A549 treated with ZK216348 at 1 μM for 4 hours (cell line): Measurements from ENCODE around the gene PYGM. TPM values are rescaled to one million over a fixed set of nuclear protein-coding genes. Genes with fewer than 3 reads are reported as not detected.

ENCODE experiments used
- total RNA-seq: library from RNA; stranded (reverse); fragments of 200-300 nt; extraction: Qiagen RNA extraction; gene quantifications from 5 replicates; pipeline ENCODE4 v1.2.3, GENCODE V29; 2022; ENCODE audit warnings: low read depth

PYGM gene
- total RNA-seq: 0.36 to 0.73 TPM (median 0.39 TPM) in 5 replicates

GRCh38 chr11:64759722-64760719 lies at the start of gene PYGM:
Gene PYGM, minus strand, starts transcription at chr11:64759974. Its CDS starts 76 bp downstream, at chr11:64759898.

GRCh38 chr11:64803158-64803845 lies 43.5 kb upstream of the PYGM start, which contains the start of gene MAP4K2:
Gene MAP4K2, minus strand, starts transcription at chr11:64803214. Its CDS starts 65 bp downstream, at chr11:64803149.

GRCh38 chr11:64778473-64779298 lies 18.9 kb upstream of the PYGM start, which contains the start of gene SF1:
Gene SF1, minus strand, starts transcription at chr11:64778542. Its CDS starts 150 bp downstream, at chr11:64778392.

GRCh38 chr11:64743591-64744543 lies 15.9 kb downstream of the PYGM start, which contains the start of gene RASGRP2:
Gene RASGRP2, minus strand, starts transcription at chr11:64744142. Its CDS starts 1,276 bp downstream, at chr11:64742866.

GRCh38 chr11:64723117-64723906 lies 36.5 kb downstream of the PYGM start, which contains the start of gene NRXN2:
Gene NRXN2, minus strand, starts transcription at chr11:64723197. Its CDS starts 9,498 bp downstream, at chr11:64713699.

Other genes with a start within 250 kb of the PYGM start
- gene SLC22A11, start 204.0 kb downstream of the PYGM start, total RNA-seq: 0.12 TPM in 1 of 5 replicates, not detected in the others
- gene SLC22A12, start 168.8 kb downstream of the PYGM start, total RNA-seq: not detected in 5 replicates
- 0.11 to 0.87 TPM (median 0.24 TPM) in 5 replicates for gene NRXN2, start 36.8 kb downstream of the PYGM start, total RNA-seq
- 0.76 to 1.0 TPM (median 0.88 TPM) in 5 replicates for gene RASGRP2, start 15.8 kb downstream of the PYGM start, total RNA-seq
- gene SF1, start 18.6 kb upstream of the PYGM start, total RNA-seq: 158 to 212 TPM (median 184 TPM) in 5 replicates
- gene MAP4K2, start 43.2 kb upstream of the PYGM start, total RNA-seq: 5.2 to 11.6 TPM (median 9.0 TPM) in 5 replicates
- gene MEN1, start 50.6 kb upstream of the PYGM start, total RNA-seq: 22.9 to 46.9 TPM (median 42.3 TPM) in 5 replicates
- 0.83 to 2.2 TPM (median 1.7 TPM) in 5 replicates for gene CDC42BPG, start 84.7 kb upstream of the PYGM start, total RNA-seq
- 93.7 to 127 TPM (median 121 TPM) in 5 replicates for gene EHD1, start 118.6 kb upstream of the PYGM start, total RNA-seq
- 10.9 to 23.2 TPM (median 22.0 TPM) in 5 replicates for gene ATG2A, start 157.2 kb upstream of the PYGM start, total RNA-seq
- 2.7 to 6.1 TPM (median 4.4 TPM) in 5 replicates for gene PPP2R5B, start 164.7 kb upstream of the PYGM start, total RNA-seq
- gene GPHA2, start 175.9 kb upstream of the PYGM start, total RNA-seq: not detected in 5 replicates
- not detected in 5 replicates for gene MAJIN, start 212.1 kb upstream of the PYGM start, total RNA-seq
- 0.54 to 0.98 TPM (median 0.74 TPM) in 5 replicates for gene BATF2, start 237.0 kb upstream of the PYGM start, total RNA-seq